GM12878 (cell line): ENCODE measurements around the gene MPRIP.

Source experiments
- BACH1 ChIP-seq: fragments of 450-650 bp; IDR thresholded peaks from 2 replicates; pipeline ENCODE4 v1.6.1; 2017; ENCODE audit warnings: mild to moderate bottlenecking, borderline replicate concordance
- CREB1 ChIP-seq: IDR thresholded peaks from 2 replicates; pipeline ENCODE4 v1.6.1; 2012; ENCODE audit warnings: low read depth, mild to moderate bottlenecking, inconsistent platforms
- CTCF ChIP-seq, 3 experiments: IDR thresholded peaks in 2 of 3; conservative IDR thresholded peaks in 1 of 3; 2 replicates each; pipeline ENCODE4 v1.5.1; 2011; ENCODE audit warnings: low read depth in 3 of 3, low read length in 3 of 3, mild to moderate bottlenecking in 3 of 3, control low read depth in 2 of 3, moderate library complexity in 2 of 3, inconsistent platforms in 1 of 3, mixed read lengths in 1 of 3; ENCODE audit not compliant: control insufficient read depth in 2 of 3, insufficient read depth in 1 of 3; ENCODE audit errors: extremely low read depth in 1 of 3
- FOS ChIP-seq: IDR thresholded peaks from 3 replicates; pipeline ENCODE4 v1.6.1; 2011; ENCODE audit warnings: borderline replicate concordance; ENCODE audit not compliant: insufficient read length; ENCODE audit errors: extremely low read depth
- IKZF2 ChIP-seq, 2 experiments: fragments of 450-650 bp; IDR thresholded peaks; 2 replicates each; pipeline ENCODE4 v1.6.1; 2017; ENCODE audit warnings: mild to moderate bottlenecking in 2 of 2, moderate library complexity in 2 of 2
- MAX ChIP-seq: IDR thresholded peaks from 2 replicates; pipeline ENCODE4 v1.6.1; 2012; ENCODE audit warnings: low read depth, low read length, improper control_type of control experiment
- POLR2A ChIP-seq: IDR thresholded peaks from 2 replicates; pipeline ENCODE4 v1.6.1; 2011; ENCODE audit warnings: low read depth, mild to moderate bottlenecking, low read length
- POLR2AphosphoS5 ChIP-seq: IDR thresholded peaks from 2 replicates; pipeline ENCODE4 v1.6.1; 2011; ENCODE audit warnings: mild to moderate bottlenecking, low read length, inconsistent platforms
- PRDM15 ChIP-seq: fragments of 450-650 bp; formaldehyde crosslinking; IDR thresholded peaks from 2 replicates; pipeline ENCODE4 v1.4.0; 2020; ENCODE audit warnings: mild to moderate bottlenecking, moderate library complexity
- RAD21 ChIP-seq: IDR thresholded peaks from 2 replicates; pipeline ENCODE4 v1.6.1; 2011; ENCODE audit warnings: mild to moderate bottlenecking, low read depth, low read length, moderate library complexity; ENCODE audit not compliant: insufficient read depth
- SMAD1 ChIP-seq: fragments of 450-650 bp; IDR thresholded peaks from 2 replicates; pipeline ENCODE4 v1.6.1; 2018; ENCODE audit warnings: mild to moderate bottlenecking, low read depth; ENCODE audit not compliant: partially characterized antibody
- SUZ12 ChIP-seq: fragments of 200-600 bp; sonication (generic); IDR thresholded peaks from one replicate; pipeline ENCODE4 v1.6.1; 2018; ENCODE audit warnings: antibody characterized with exemption, mild to moderate bottlenecking; ENCODE audit not compliant: unreplicated experiment
- ZBED1 ChIP-seq: IDR thresholded peaks from 2 replicates; pipeline ENCODE4 v1.6.1; 2016; ENCODE audit warnings: borderline replicate concordance

GRCh38 chr17:17216776-17217175, 174.5 kb downstream of the MPRIP start:
- no peak for TF ChIP-seq SUZ12
- TF ChIP-seq FOS, result no peak
- TF ChIP-seq IKZF2 (IDR thresholded peaks at IDR 0.05), result no peak
- no peak for TF ChIP-seq ZBED1
- no peak for TF ChIP-seq CREB1
- TF ChIP-seq POLR2AphosphoS5, result no peak
- no peak for TF ChIP-seq SMAD1
- no peak for TF ChIP-seq POLR2A
- no peak for TF ChIP-seq MAX
- TF ChIP-seq BACH1, result no peak
- TF ChIP-seq PRDM15, result no peak
- TF ChIP-seq CTCF (IDR thresholded peaks at IDR 0.05 in 2 of 3, conservative IDR thresholded peaks at IDR 0.05 in 1 of 3; ENCODE audit: control insufficient read depth in 2 of 3, extremely low read depth in 1 of 3, insufficient read depth in 1 of 3, low read depth in 3 of 3, low read length in 3 of 3), result no peak
- no peak for TF ChIP-seq RAD21
